RWPE1 (cell line): ENCODE data around the gene CALN1.

Experiments
- CTCF ChIA-PET: fragments of 350-600 bp; sonication (Branson Sonifier 250); formaldehyde crosslinking; extraction: SDS; loops from one replicate; lab custom pipeline; 2021; lab: Yijun Ruan, JAX
- POLR2A ChIA-PET: fragments of 400-600 bp; formaldehyde crosslinking; extraction: SDS; loops from one replicate; lab custom pipeline; 2020; ENCODE audit warnings: antibody characterized with exemption; ENCODE audit not compliant: low non-redundant PET; lab: Yijun Ruan, JAX
- DNase-seq: peaks from one replicate; pipeline ENCODE4 v3.0.0; 2012; ENCODE audit warnings: low spot score
- H3K27ac ChIP-seq: fragments of 450-650 bp; 2 replicates; pipeline ENCODE4 v1.5.1; 2017
- TF ChIP-seq, protein P1 (sequence below): fragments of 450-650 bp; conservative IDR thresholded peaks from 2 replicates; pipeline ENCODE4 v1.5.1; 2017; ENCODE audit warnings: low read depth, mild to moderate bottlenecking

The CALN1 gene

DNA sequence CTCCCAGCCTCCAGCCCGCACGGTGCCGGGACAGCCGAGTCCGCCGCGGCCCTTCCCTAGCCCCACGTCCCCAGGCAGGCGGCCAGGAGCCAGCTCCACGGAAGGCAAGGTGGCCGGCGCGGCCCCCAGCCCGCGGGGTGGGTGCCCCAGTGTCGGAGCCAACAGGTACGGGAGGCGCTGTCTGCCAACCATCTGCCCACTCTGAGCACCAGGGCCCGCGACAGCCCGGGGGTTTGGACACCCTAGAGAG lies 75.8 kb downstream of the CALN1 start:
- POLR2A ChIA-PET: no interaction called here
- CTCF ChIA-PET: no interaction called here
- no peak overlapping the region for H3K27ac ChIP-seq
- no peak for DNase-seq
- TF ChIP-seq, protein P1, sequence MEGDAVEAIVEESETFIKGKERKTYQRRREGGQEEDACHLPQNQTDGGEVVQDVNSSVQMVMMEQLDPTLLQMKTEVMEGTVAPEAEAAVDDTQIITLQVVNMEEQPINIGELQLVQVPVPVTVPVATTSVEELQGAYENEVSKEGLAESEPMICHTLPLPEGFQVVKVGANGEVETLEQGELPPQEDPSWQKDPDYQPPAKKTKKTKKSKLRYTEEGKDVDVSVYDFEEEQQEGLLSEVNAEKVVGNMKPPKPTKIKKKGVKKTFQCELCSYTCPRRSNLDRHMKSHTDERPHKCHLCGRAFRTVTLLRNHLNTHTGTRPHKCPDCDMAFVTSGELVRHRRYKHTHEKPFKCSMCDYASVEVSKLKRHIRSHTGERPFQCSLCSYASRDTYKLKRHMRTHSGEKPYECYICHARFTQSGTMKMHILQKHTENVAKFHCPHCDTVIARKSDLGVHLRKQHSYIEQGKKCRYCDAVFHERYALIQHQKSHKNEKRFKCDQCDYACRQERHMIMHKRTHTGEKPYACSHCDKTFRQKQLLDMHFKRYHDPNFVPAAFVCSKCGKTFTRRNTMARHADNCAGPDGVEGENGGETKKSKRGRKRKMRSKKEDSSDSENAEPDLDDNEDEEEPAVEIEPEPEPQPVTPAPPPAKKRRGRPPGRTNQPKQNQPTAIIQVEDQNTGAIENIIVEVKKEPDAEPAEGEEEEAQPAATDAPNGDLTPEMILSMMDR: no peak

- CTCF ChIA-PET: interaction anchor here (0.8 kb wide), 1 partner anchor 44 kb away, joined by 3 read pairs; no protein-coding TSS in a partner anchor
- H3K27ac ChIP-seq: no peak overlapping the region
- POLR2A ChIA-PET: no interaction called here
- no peak for DNase-seq
- TF ChIP-seq, protein P1: no peak
Measured at GRCh38 chr7:72335561-72336381, 76.4 kb downstream of the CALN1 start.

DNA sequence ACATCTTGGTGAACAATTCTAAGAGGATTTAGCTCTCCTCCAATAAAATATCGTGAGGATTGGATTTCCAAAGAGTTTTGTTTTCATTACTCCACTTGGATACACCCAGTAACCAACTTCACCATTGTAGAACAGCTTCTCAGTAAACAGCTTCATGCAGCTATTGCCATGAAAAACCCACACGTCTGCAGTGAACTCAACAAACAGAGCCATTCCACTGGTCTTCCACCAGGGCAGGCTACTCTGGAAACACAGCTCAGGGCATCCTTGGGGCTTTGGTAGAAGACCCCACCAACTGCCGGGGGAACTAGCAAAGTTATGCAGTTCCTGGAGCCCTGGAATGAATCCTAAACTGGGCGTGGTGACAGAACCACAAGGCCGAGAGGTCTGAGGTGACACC lies 77.4 kb downstream of the CALN1 start:
- POLR2A ChIA-PET: no interaction called here
- CTCF ChIA-PET: interaction anchor here (0.5 to 1.1 kb wide), 3 partner anchors 14 to 1618 kb away, joined by 3 to 4 read pairs (median 3); no protein-coding TSS in a partner anchor
- H3K27ac ChIP-seq: no peak overlapping the region
- no peak for DNase-seq
- TF ChIP-seq, protein P1: no peak

- DNase-seq: no peak
- no peak overlapping the region for H3K27ac ChIP-seq
- CTCF ChIA-PET: interaction anchor here (0.5 to 1.1 kb wide), 4 partner anchors 13 to 1618 kb away, joined by 3 to 4 read pairs (median 4); no protein-coding TSS in a partner anchor
- TF ChIP-seq, protein P1: no peak
- POLR2A ChIA-PET: no interaction called here
Measured at GRCh38 chr7:72334066-72334465, 78.1 kb downstream of the CALN1 start.

GRCh38 chr7:72326811-72327210 lies 85.3 kb downstream of the CALN1 start:
- TF ChIP-seq, protein P1: no peak
- no peak overlapping the region for H3K27ac ChIP-seq
- CTCF ChIA-PET: interaction anchor here (0.6 kb wide), 1 partner anchor 168 kb away, joined by 3 read pairs; no protein-coding TSS in a partner anchor
- DNase-seq: no peak
- POLR2A ChIA-PET: no interaction called here

DNA sequence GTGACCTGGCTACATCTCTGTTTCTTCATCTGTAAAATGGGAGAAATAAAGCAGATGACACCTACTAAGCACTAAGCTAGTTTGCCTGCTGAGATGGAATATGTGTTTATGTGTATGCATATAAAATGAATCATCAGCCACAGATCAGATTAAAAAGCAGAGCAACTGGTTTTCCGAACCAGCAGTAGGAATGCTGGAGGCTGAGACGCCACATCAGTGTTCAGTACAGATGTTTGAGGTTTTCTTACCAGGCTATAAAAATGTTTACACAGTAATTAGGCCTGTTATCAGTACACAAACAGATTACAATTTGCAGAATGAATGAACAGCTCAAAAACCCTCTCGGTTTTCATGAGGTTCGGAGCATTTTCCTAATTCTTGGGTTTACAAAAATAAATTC lies 85.8 kb downstream of the CALN1 start:
- TF ChIP-seq, protein P1: no peak
- DNase-seq: peak; percentile 53
- CTCF ChIA-PET: interaction anchor here (0.6 kb wide), 1 partner anchor 168 kb away, joined by 3 read pairs; no protein-coding TSS in a partner anchor
- POLR2A ChIA-PET: no interaction called here
- H3K27ac ChIP-seq: no peak overlapping the region
